WI38 (cell line): ENCODE measurements around the gene GLB1L2.

Experiments used
- H3K4me3 ChIP-seq: 2 replicates; pipeline ENCODE4 v1.5.1; 2011; ENCODE audit warnings: low read depth, mild to moderate bottlenecking, control low read depth, low read length
- TF ChIP-seq, protein P1 (sequence below): IDR thresholded peaks from 2 replicates; pipeline ENCODE4 v1.5.1; 2012; ENCODE audit warnings: low read depth, mild to moderate bottlenecking, control low read depth, low read length

The GLB1L2 gene

GRCh38 chr11:134359646-134360045 is 27.9 kb downstream of the GLB1L2 start:
- TF ChIP-seq, protein P1, sequence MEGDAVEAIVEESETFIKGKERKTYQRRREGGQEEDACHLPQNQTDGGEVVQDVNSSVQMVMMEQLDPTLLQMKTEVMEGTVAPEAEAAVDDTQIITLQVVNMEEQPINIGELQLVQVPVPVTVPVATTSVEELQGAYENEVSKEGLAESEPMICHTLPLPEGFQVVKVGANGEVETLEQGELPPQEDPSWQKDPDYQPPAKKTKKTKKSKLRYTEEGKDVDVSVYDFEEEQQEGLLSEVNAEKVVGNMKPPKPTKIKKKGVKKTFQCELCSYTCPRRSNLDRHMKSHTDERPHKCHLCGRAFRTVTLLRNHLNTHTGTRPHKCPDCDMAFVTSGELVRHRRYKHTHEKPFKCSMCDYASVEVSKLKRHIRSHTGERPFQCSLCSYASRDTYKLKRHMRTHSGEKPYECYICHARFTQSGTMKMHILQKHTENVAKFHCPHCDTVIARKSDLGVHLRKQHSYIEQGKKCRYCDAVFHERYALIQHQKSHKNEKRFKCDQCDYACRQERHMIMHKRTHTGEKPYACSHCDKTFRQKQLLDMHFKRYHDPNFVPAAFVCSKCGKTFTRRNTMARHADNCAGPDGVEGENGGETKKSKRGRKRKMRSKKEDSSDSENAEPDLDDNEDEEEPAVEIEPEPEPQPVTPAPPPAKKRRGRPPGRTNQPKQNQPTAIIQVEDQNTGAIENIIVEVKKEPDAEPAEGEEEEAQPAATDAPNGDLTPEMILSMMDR: no peak
- H3K4me3 ChIP-seq: no peak overlapping the region

GRCh38 chr11:134360050-134360835 is 28.5 kb downstream of the GLB1L2 start:
- TF ChIP-seq, protein P1: peak; percentile 39
- no peak overlapping the region for H3K4me3 ChIP-seq

GRCh38 chr11:134361661-134362060 is 29.9 kb downstream of the GLB1L2 start:
- no peak overlapping the region for H3K4me3 ChIP-seq
- TF ChIP-seq, protein P1: no peak

GRCh38 chr11:134362192-134362901 is 30.6 kb downstream of the GLB1L2 start:
- H3K4me3 ChIP-seq: no peak overlapping the region
- TF ChIP-seq, protein P1: no peak

- TF ChIP-seq, protein P1: no peak
- no peak overlapping the region for H3K4me3 ChIP-seq
Observed at GRCh38 chr11:134363161-134363560, 31.4 kb downstream of the GLB1L2 start.

DNA sequence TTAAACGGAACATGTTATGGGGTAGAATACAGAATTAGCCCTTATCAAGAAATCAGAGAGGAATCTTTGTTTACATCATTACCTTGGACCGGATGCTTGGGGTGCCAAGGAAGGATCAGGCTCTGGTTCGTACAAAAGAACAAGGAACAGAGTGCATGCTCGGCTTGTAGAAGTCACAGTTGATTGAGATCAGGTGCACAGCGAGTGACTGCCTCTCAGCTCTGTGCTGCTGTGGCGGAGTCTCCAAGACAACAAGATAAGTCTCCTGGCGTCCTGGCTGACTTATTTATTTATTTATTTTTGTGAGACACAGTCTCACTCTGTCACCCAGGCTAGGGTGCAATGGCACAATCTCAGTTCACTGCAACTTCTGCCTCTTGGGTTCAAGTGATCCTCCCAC is 31.8 kb downstream of the GLB1L2 start:
- TF ChIP-seq, protein P1: no peak

GRCh38 chr11:134364261-134364660 is 32.5 kb downstream of the GLB1L2 start:
- no peak overlapping the region for H3K4me3 ChIP-seq
- TF ChIP-seq, protein P1: no peak

More for the DNA sequence above, 31.8 kb downstream of the GLB1L2 start:
- H3K4me3 ChIP-seq: no peak overlapping the region
